Smooth muscle cell of bladder (primary cell): ENCODE data around the gene XRCC2. TPM values are rescaled to one million over a fixed set of nuclear protein-coding genes. Genes with fewer than 3 reads are reported as not detected.

ENCODE experiments used
- total RNA-seq: library from RNA; depleted of rRNA; stranded (reverse); fragments of >200 nt; gene quantifications from 2 replicates; pipeline ENCODE4 v1.2.3, GENCODE V29; 2014

XRCC2 gene
- total RNA-seq: 0.37 and 0.43 TPM in 2 replicates

GRCh38 chr7:152675759-152676636 lies at the start of gene XRCC2:
TSS of gene XRCC2 (minus strand) at chr7:152676141. CDS start at chr7:152676079, 62 bp downstream.

Other genes starting within 250 kb of the XRCC2 start
- 19.3 and 24.1 TPM in 2 replicates for gene KMT2C, start 240.1 kb downstream of the XRCC2 start, total RNA-seq
- gene ACTR3B, start 83.6 kb upstream of the XRCC2 start, total RNA-seq: 5.3 and 8.0 TPM in 2 replicates